ENCODE measurements around the gene IQCH. TPM values are rescaled to one million over a fixed set of nuclear protein-coding genes. Genes with fewer than 3 reads are reported as not detected.

IQCH gene
- total RNA-seq, 1 experiment from 2014 or later: 1.1 TPM

- Histone ChIP-seq H3K4ac (ENCODE audit: low read depth, low read length) (no peak overlapping the region), H3K27me3 (ENCODE audit: insufficient read depth, low read length) (no peaks in the 10 kb centered on the region), H2BK15ac (ENCODE audit: low read depth, low read length) (no peak overlapping the region), H3K14ac (ENCODE audit: insufficient read depth, low read length) (no peak overlapping the region), H3K9ac (ENCODE audit: extremely low read depth, insufficient read length, low read length) (no peak overlapping the region), H4K20me1 (ENCODE audit: control insufficient read depth, insufficient read depth, insufficient read length) (no peaks in the 10 kb centered on the region), H2AFZ (ENCODE audit: low read length) (no peak overlapping the region), H3K79me1 (ENCODE audit: insufficient read depth, low read depth, low read length, poor library complexity, severe bottlenecking) (no peaks in the 10 kb centered on the region), H3T11ph (ENCODE audit: low read length) (no peak overlapping the region), H2BK20ac (ENCODE audit: low read depth, low read length, poor library complexity, severe bottlenecking) (no peak overlapping the region), H3K4me2 (ENCODE audit: insufficient read depth, insufficient read length, low read length) (no peak overlapping the region), H3K27ac (ENCODE audit: insufficient read length, low read depth, low read length) (no peak overlapping the region), H3K9me3 (ENCODE audit: control insufficient read depth, low read depth, low read length) (no peaks in the 10 kb centered on the region), H4K8ac (replicated peaks; ENCODE audit: insufficient read length, low read depth, low read length) (no peak overlapping the region), H3K4me1 (ENCODE audit: insufficient read depth, low read length) (peaks cover 2% of the 10 kb centered on the region; the same call in 1 of the 2 replicates), H3K23ac (ENCODE audit: insufficient read length, low read depth, low read length) (no peak overlapping the region), H3K23me2 (ENCODE audit: insufficient read length, low read depth, low read length, poor library complexity, severe bottlenecking) (no peaks in the 10 kb centered on the region), H2BK12ac (ENCODE audit: insufficient read length, low read depth, low read length) (no peak overlapping the region), H4K5ac (ENCODE audit: insufficient read length, low read depth, low read length) (no peak overlapping the region), H3K56ac (ENCODE audit: insufficient read length, low read depth, low read length) (no peak overlapping the region), H2AK5ac (ENCODE audit: insufficient read length, low read length) (no peak overlapping the region), H2BK120ac (ENCODE audit: low read depth, low read length, poor library complexity, severe bottlenecking) (no peak overlapping the region), H2BK5ac (ENCODE audit: insufficient read length, low read length) (no peak overlapping the region), H3K79me2 (ENCODE audit: insufficient read depth, low read length) (no peaks in the 10 kb centered on the region), H4K91ac (ENCODE audit: insufficient read length, low read depth, low read length) (no peak overlapping the region), H3K18ac (ENCODE audit: insufficient read length, low read depth, low read length) (no peak overlapping the region)
- Mint-ChIP-seq H3K27ac (no peak overlapping the region), H3K36me3 (ENCODE audit: insufficient read depth in 1 of 3, low read depth in 3 of 3) (peaks cover 0 to 2% (median 2%) of the 10 kb centered on the region in 3 experiments; a peak in 1 of 7 replicates), H3K4me3 (no peak overlapping the region), H3K9me3 (peaks cover under 1 to 1% of the 10 kb centered on the region in 2 experiments; a peak in 2 of 5 replicates), H3K4me1 (peaks cover 16 to 25% of the 10 kb centered on the region in 2 experiments), H3K27me3 (ENCODE audit: low read depth) (no peaks in the 10 kb centered on the region; the same call in 1 of the 2 replicates)
- WGBS (ENCODE audit: extremely low coverage, insufficient read length, low lambda C conversion rate): no CpG with 5 or more reads among the region's 3 CpGs
- DNase-seq: no peak
- TF ChIP-seq, protein P1, sequence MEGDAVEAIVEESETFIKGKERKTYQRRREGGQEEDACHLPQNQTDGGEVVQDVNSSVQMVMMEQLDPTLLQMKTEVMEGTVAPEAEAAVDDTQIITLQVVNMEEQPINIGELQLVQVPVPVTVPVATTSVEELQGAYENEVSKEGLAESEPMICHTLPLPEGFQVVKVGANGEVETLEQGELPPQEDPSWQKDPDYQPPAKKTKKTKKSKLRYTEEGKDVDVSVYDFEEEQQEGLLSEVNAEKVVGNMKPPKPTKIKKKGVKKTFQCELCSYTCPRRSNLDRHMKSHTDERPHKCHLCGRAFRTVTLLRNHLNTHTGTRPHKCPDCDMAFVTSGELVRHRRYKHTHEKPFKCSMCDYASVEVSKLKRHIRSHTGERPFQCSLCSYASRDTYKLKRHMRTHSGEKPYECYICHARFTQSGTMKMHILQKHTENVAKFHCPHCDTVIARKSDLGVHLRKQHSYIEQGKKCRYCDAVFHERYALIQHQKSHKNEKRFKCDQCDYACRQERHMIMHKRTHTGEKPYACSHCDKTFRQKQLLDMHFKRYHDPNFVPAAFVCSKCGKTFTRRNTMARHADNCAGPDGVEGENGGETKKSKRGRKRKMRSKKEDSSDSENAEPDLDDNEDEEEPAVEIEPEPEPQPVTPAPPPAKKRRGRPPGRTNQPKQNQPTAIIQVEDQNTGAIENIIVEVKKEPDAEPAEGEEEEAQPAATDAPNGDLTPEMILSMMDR (conservative IDR thresholded peaks at IDR 0.05): no peak
These were observed 104.2 kb downstream of the IQCH start for GRCh38 chr15:67358812-67359211.

Measured in H9 (cell line).